IPS DF 6.9 (cell line): Measurements from ENCODE around the gene CEP85.

Source experiments
- DNase-seq: peaks from one replicate; pipeline ENCODE4 v3.0.0-alpha.2; 2013; ENCODE audit warnings: low read depth, low spot score
- H3K27ac ChIP-seq: one replicate; pipeline ENCODE4 v1.5.1; 2013; ENCODE audit warnings: low read length, control low read depth
- H3K27me3 ChIP-seq: 2 replicates; pipeline ENCODE4 v1.6.1; 2013; ENCODE audit warnings: mild to moderate bottlenecking, low read length; ENCODE audit not compliant: control insufficient read depth, insufficient read depth
- H3K36me3 ChIP-seq: 2 replicates; pipeline ENCODE4 v1.6.1; 2013; ENCODE audit warnings: low read length; ENCODE audit not compliant: control insufficient read depth, insufficient read depth
- H3K4me1 ChIP-seq: 2 replicates; pipeline ENCODE4 v1.6.1; 2013; ENCODE audit warnings: low read length; ENCODE audit not compliant: control insufficient read depth, insufficient read depth
- H3K4me3 ChIP-seq: 2 replicates; pipeline ENCODE4 v1.5.1; 2013; ENCODE audit warnings: mild to moderate bottlenecking, low read length
- H3K9me3 ChIP-seq: 2 replicates; pipeline ENCODE4 v1.6.1; 2013; ENCODE audit warnings: low read length, inconsistent platforms; ENCODE audit not compliant: control insufficient read depth, insufficient read depth
- WGBS: extraction: QIAGEN DNeasy Blood & Tissue Kit; methylation state at CpG from one replicate; pipeline ENCODE4 v1.1.7; 2013; ENCODE audit warnings: mixed read lengths, missing lambda C conversion rate; ENCODE audit not compliant: insufficient read length, insufficient coverage; 5-methylcytosine and 5-hydroxymethylcytosine counted together

The CEP85 gene

GRCh38 chr1:26283871-26284596 is 50.0 kb downstream of the CEP85 start:
- DNase-seq = no peak
- H3K27ac ChIP-seq = no peak overlapping the region
- no peaks in the 10 kb centered on the region for H3K36me3 ChIP-seq
- H3K9me3 ChIP-seq = no peaks in the 10 kb centered on the region
- H3K4me3 ChIP-seq = no peak overlapping the region
- WGBS = no CpG with 5 or more reads among the region's 12 CpGs
- H3K27me3 ChIP-seq = no peaks in the 10 kb centered on the region
- peaks cover 17% of the 10 kb centered on the region; the same call in 1 of the 2 replicates for H3K4me1 ChIP-seq

GRCh38 chr1:26284597-26285347 is 50.8 kb downstream of the CEP85 start:
- no peak overlapping the region for H3K27ac ChIP-seq
- no peaks in the 10 kb centered on the region for H3K36me3 ChIP-seq
- H3K4me1 ChIP-seq = peaks cover 20% of the 10 kb centered on the region
- H3K27me3 ChIP-seq = no peaks in the 10 kb centered on the region
- DNase-seq = no peak
- WGBS = no CpG with 5 or more reads among the region's 22 CpGs
- no peaks in the 10 kb centered on the region for H3K9me3 ChIP-seq
- H3K4me3 ChIP-seq = no peak overlapping the region; the same call in 1 of the 2 replicates

DNA sequence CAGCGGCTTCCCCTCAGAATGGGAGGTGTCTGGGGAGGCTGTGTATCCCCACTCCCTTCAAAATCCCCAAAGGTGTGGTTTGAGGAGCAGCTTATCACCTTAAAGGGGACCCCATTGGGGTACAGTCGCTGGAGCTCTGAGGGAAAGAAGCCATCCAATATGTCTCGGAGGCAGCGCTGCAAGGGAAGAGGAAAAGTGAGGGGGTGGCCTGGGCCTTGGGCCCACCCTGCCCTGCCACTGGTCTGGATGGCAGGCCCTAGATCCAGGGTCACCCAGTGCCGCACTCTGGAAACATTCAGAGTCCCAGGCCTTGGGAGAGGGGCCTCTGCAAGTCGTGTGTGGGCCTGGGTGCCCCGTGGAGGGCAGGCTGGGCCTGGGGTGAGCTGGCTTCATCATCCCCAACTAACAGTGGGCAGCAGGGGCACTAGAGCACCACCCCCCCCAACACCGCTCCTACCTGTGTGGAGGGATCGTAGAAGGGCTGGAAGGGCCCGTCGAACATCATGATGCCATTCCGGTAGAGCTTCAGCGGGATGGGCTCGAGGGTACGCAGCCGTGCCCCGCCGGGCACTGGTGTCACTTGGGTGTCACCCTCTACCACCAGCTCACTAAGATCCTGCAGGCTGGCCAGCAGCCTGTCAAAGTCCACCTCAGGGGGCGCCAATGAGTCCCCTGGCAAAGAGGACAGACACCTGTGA is 51.5 kb downstream of the CEP85 start:
- no peak for DNase-seq
- Histone ChIP-seq H3K4me1 (peaks cover 24% of the 10 kb centered on the region), H3K9me3 (no peaks in the 10 kb centered on the region)

GRCh38 chr1:26286064-26286416 is 52.0 kb downstream of the CEP85 start:
- Histone ChIP-seq H3K27ac (no peak overlapping the region), H3K4me1 (peaks cover 25% of the 10 kb centered on the region)
- no CpG with 5 or more reads among the region's 2 CpGs for WGBS

More for the DNA sequence above, 51.5 kb downstream of the CEP85 start:
- WGBS = no CpG with 5 or more reads among the region's 19 CpGs
- H3K36me3 ChIP-seq = no peaks in the 10 kb centered on the region
- no peak overlapping the region for H3K27ac ChIP-seq
- no peak overlapping the region for H3K4me3 ChIP-seq
- no peaks in the 10 kb centered on the region for H3K27me3 ChIP-seq

GRCh38 chr1:26287033-26287711 is 53.2 kb downstream of the CEP85 start:
- DNase-seq = no peak
- Histone ChIP-seq H3K27ac (no peak overlapping the region), H3K4me3 (no peak overlapping the region), H3K4me1 (peaks cover 19% of the 10 kb centered on the region), H3K36me3 (no peaks in the 10 kb centered on the region), H3K27me3 (no peaks in the 10 kb centered on the region), H3K9me3 (no peaks in the 10 kb centered on the region)
- WGBS = no CpG with 5 or more reads among the region's 8 CpGs

More at GRCh38 chr1:26286064-26286416, 52.0 kb downstream of the CEP85 start:
- H3K27me3 ChIP-seq = no peaks in the 10 kb centered on the region
- H3K9me3 ChIP-seq = no peaks in the 10 kb centered on the region
- no peak for DNase-seq
- H3K36me3 ChIP-seq = no peaks in the 10 kb centered on the region
- H3K4me3 ChIP-seq = no peak overlapping the region

GRCh38 chr1:26287811-26288210 is 53.8 kb downstream of the CEP85 start:
- H3K4me3 ChIP-seq = no peak overlapping the region
- H3K27me3 ChIP-seq = no peaks in the 10 kb centered on the region
- no peaks in the 10 kb centered on the region for H3K9me3 ChIP-seq
- H3K27ac ChIP-seq = no peak overlapping the region
- WGBS = no CpG with 5 or more reads among the region's 5 CpGs
- H3K36me3 ChIP-seq = no peaks in the 10 kb centered on the region
- peaks cover 13% of the 10 kb centered on the region for H3K4me1 ChIP-seq
- DNase-seq = no peak

- H3K9me3 ChIP-seq = no peaks in the 10 kb centered on the region
- H3K36me3 ChIP-seq = no peaks in the 10 kb centered on the region
- peaks cover 13% of the 10 kb centered on the region for H3K4me1 ChIP-seq
- H3K4me3 ChIP-seq = no peak overlapping the region
- DNase-seq = no peak
- H3K27me3 ChIP-seq = no peaks in the 10 kb centered on the region
- no peak overlapping the region for H3K27ac ChIP-seq
- WGBS = no CpG with 5 or more reads among the region's 5 CpGs
These were observed 54.4 kb downstream of the CEP85 start for GRCh38 chr1:26288311-26288941.

GRCh38 chr1:26289158-26290059 is 55.4 kb downstream of the CEP85 start:
- peaks cover 13% of the 10 kb centered on the region for H3K4me1 ChIP-seq
- H3K36me3 ChIP-seq = no peaks in the 10 kb centered on the region
- no peaks in the 10 kb centered on the region for H3K9me3 ChIP-seq
- no CpG with 5 or more reads among the region's 21 CpGs for WGBS
- no peak overlapping the region for H3K27ac ChIP-seq
- no peak for DNase-seq
- no peak overlapping the region for H3K4me3 ChIP-seq
- H3K27me3 ChIP-seq = no peaks in the 10 kb centered on the region

DNA sequence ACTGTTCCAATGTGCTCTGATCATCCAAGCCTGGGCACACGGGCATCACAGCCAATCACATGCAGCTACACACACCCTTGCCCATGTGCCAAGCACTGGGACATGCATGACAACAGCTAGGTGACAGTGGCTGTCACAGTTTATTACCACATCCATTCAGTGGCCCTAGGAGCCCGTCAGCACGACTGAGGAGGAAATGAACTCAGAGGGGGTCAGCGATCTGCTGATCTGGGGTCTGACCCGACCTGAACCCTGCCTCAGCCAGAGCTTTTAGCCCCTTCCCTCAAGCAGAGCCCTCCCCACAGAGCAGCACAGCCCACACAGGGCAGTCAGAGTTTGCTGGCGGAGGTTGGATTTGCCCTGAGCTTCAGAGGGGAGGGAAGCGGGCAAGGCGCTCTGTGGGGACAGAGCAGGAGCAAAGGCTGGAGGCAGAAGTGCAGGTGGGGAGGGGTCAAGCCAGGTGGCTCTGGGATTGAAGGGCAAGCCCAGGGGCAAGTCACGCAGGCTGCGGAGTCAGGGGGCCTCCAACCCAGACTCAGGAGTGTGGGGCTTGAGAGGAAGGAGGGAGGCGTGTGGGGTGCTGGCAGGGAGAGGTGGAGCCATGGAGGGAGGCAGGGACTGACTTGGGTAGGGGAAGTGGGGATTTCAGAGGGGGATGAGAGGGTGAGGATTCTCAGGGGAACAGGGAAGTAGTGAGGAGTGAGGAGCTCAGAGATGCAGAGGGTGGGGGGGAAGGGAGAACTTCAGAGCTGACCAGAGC is 56.3 kb downstream of the CEP85 start:
- Histone ChIP-seq H3K9me3 (no peaks in the 10 kb centered on the region), H3K4me3 (no peak overlapping the region), H3K4me1 (peaks cover 11% of the 10 kb centered on the region), H3K27ac (no peak overlapping the region), H3K36me3 (no peaks in the 10 kb centered on the region), H3K27me3 (no peaks in the 10 kb centered on the region)
- WGBS = no CpG with 5 or more reads among the region's 11 CpGs
- no peak for DNase-seq
